Measurements from ENCODE around the gene GRN.
"Not testable (repeated sequence)": the region's sequence is repeated elsewhere in the genome, so short reads cannot be mapped to it uniquely, and the experiment has no call there.

GRCh38 chr17:44330263-44330662, 14.8 kb upstream of the GRN start:
- TF ChIP-seq EP300 (IDR thresholded peaks at IDR 0.05; ENCODE audit: low read length); FOXO4 (CRISPR knock-in tag; IDR thresholded peaks at IDR 0.05); ELF4 (CRISPR knock-in tag; IDR thresholded peaks at IDR 0.05); ZNF121 (CRISPR knock-in tag; conservative IDR thresholded peaks at IDR 0.05); POLR2A (conservative IDR thresholded peaks at IDR 0.05); RFX1 (IDR thresholded peaks at IDR 0.05); NFRKB (IDR thresholded peaks at IDR 0.05; ENCODE audit: low read depth); E2F8 (IDR thresholded peaks at IDR 0.05; ENCODE audit: low read depth, partially characterized antibody); RBM39 (optimal IDR thresholded peaks at IDR 0.05; ENCODE audit: low read depth, low read length); MXI1 (IDR thresholded peaks at IDR 0.05; ENCODE audit: low read depth, low read length); EZH2 (IDR thresholded peaks at IDR 0.05; ENCODE audit: borderline replicate concordance, low read depth, low read length): not testable (repeated sequence)
- TF ChIP-seq, protein P1, sequence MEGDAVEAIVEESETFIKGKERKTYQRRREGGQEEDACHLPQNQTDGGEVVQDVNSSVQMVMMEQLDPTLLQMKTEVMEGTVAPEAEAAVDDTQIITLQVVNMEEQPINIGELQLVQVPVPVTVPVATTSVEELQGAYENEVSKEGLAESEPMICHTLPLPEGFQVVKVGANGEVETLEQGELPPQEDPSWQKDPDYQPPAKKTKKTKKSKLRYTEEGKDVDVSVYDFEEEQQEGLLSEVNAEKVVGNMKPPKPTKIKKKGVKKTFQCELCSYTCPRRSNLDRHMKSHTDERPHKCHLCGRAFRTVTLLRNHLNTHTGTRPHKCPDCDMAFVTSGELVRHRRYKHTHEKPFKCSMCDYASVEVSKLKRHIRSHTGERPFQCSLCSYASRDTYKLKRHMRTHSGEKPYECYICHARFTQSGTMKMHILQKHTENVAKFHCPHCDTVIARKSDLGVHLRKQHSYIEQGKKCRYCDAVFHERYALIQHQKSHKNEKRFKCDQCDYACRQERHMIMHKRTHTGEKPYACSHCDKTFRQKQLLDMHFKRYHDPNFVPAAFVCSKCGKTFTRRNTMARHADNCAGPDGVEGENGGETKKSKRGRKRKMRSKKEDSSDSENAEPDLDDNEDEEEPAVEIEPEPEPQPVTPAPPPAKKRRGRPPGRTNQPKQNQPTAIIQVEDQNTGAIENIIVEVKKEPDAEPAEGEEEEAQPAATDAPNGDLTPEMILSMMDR (IDR thresholded peaks at IDR 0.05 in 2 of 3, conservative IDR thresholded peaks at IDR 0.05 in 1 of 3; ENCODE audit: insufficient read depth in 2 of 3, low read depth in 1 of 3, low read length in 3 of 3): not testable (repeated sequence)

Data from K562 (cell line).